HG02642 (cell line): Measurements from ENCODE around the gene MDFIC2.
"Not testable (repeated sequence)": the region's sequence is repeated elsewhere in the genome, so short reads cannot be mapped to it uniquely, and the experiment has no call there.

Experiments used
- ATAC-seq: cut with Tn5 transposase; IDR thresholded peaks from one replicate; pipeline ENCODE4 v1.9.1; 2021; ENCODE audit warnings: mild to moderate bottlenecking; ENCODE audit not compliant: unreplicated experiment, poor library complexity

Gene MDFIC2

GRCh38 chr3:70312336-70312735, at the start of gene MDFIC2:
TSS of gene MDFIC2 (minus strand) at chr3:70312638. CDS start at chr3:70311973, 665 bp downstream.
- no peak for ATAC-seq

GRCh38 chr3:70360979-70361760, 48.7 kb upstream of the MDFIC2 start:
- peak; percentile 87 for ATAC-seq

GRCh38 chr3:70359711-70360110, 47.3 kb upstream of the MDFIC2 start:
- no peak for ATAC-seq

GRCh38 chr3:70358978-70359580, 46.6 kb upstream of the MDFIC2 start:
- no peak for ATAC-seq

- no peak for ATAC-seq
Measured at GRCh38 chr3:70352215-70352614, 39.8 kb upstream of the MDFIC2 start.

GRCh38 chr3:70342149-70342548, 29.7 kb upstream of the MDFIC2 start:
- ATAC-seq, result no peak

GRCh38 chr3:70336885-70337284, 24.4 kb upstream of the MDFIC2 start:
- ATAC-seq, result not testable (repeated sequence)

- ATAC-seq, result no peak
Measured at GRCh38 chr3:70333080-70333479, 20.6 kb upstream of the MDFIC2 start.

- ATAC-seq, result no peak
Measured at GRCh38 chr3:70315021-70315420, 2.6 kb upstream of the MDFIC2 start.

- ATAC-seq, result no peak
Measured at GRCh38 chr3:70310809-70311208, 1.6 kb downstream of the MDFIC2 start.

- no peak for ATAC-seq
Measured at GRCh38 chr3:70309591-70309990, 2.8 kb downstream of the MDFIC2 start.

GRCh38 chr3:70308760-70309159, 3.7 kb downstream of the MDFIC2 start:
- no peak for ATAC-seq

- no peak for ATAC-seq
Measured at GRCh38 chr3:70306736-70307135, 5.7 kb downstream of the MDFIC2 start.

- ATAC-seq, result no peak
Measured at GRCh38 chr3:70298385-70298784, 14.1 kb downstream of the MDFIC2 start.

- ATAC-seq, result no peak
Measured at GRCh38 chr3:70291097-70291482, 21.3 kb downstream of the MDFIC2 start.

- ATAC-seq, result not testable (repeated sequence)
Measured at GRCh38 chr3:70290431-70291096, 21.9 kb downstream of the MDFIC2 start.

- no peak for ATAC-seq
Measured at GRCh38 chr3:70281663-70282062, 30.8 kb downstream of the MDFIC2 start.

GRCh38 chr3:70277304-70277703, 35.1 kb downstream of the MDFIC2 start:
- no peak for ATAC-seq

GRCh38 chr3:70276901-70277300, 35.5 kb downstream of the MDFIC2 start:
- ATAC-seq, result no peak

GRCh38 chr3:70273492-70273891, 38.9 kb downstream of the MDFIC2 start:
- no peak for ATAC-seq

GRCh38 chr3:70272798-70273197, 39.6 kb downstream of the MDFIC2 start:
- no peak for ATAC-seq
